ENCODE data around the gene MAMSTR.
"Not testable (repeated sequence)": the region's sequence is repeated elsewhere in the genome, so short reads cannot be mapped to it uniquely, and the experiment has no call there.

MAMSTR gene, protein sequence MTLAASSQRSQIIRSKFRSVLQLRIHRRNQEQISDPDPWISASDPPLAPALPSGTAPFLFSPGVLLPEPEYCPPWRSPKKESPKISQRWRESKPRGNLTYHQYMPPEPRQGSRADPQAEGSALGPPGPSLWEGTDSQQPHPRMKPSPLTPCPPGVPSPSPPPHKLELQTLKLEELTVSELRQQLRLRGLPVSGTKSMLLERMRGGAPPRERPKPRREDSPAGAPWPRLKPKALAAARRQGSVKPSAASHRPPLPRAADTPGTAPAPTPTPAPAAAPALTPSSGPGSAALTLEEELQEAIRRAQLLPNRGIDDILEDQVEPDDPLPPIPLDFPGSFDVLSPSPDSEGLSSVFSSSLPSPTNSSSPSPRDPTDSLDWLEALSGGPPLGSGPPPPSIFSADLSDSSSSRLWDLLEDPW
- 0.56 reads per million for total RNA-seq

DNA sequence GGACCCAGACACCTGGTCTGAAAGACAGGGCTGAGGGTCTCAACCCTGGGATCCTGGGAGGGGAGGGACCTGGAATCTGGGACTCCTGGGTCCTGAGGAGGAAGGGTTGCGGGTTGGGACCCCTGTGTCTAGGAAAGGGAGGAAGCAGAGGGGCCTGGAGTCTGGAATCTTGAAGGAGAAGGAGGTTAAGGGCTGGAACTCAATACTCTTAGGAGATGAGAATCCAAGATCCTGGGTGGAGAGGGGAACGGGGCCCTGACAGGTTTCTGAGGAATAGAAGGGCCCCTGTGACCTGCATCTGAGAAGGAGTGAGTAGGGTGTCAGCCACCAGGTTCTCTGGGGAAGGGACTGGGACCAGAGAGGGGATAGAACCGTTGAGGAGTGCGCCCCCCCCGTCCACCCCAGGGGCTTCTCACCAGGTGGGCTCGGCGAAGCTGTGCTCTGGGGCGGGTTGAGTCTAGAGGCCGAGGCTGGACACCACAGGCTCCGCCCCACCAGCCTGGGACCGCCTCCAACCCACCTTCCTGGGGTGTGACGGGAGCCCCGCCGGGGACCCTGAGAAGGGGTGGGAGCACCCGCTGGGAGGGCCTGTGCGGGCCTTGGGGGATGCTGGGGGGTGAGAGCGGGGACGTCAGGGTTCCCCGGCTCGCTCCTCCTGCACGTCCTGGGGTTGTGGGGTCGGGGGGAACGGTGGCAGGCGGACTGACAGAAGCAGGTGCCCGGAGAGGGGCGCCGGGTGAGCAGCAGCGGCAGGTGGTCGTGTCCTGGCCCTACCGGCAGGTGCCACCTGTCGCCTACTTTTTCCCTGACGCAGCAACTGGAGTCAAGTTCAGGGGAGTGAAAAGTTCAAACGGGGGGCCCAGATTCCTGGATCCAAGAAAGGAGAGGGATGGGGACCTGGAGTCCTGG, at the start of gene MAMSTR:
Gene MAMSTR (minus strand): TSS at position 463 of the 909 bp plus-strand sequence. CDS start 694 bp downstream, outside the sequence.
- no peak for DNase-seq

DNA sequence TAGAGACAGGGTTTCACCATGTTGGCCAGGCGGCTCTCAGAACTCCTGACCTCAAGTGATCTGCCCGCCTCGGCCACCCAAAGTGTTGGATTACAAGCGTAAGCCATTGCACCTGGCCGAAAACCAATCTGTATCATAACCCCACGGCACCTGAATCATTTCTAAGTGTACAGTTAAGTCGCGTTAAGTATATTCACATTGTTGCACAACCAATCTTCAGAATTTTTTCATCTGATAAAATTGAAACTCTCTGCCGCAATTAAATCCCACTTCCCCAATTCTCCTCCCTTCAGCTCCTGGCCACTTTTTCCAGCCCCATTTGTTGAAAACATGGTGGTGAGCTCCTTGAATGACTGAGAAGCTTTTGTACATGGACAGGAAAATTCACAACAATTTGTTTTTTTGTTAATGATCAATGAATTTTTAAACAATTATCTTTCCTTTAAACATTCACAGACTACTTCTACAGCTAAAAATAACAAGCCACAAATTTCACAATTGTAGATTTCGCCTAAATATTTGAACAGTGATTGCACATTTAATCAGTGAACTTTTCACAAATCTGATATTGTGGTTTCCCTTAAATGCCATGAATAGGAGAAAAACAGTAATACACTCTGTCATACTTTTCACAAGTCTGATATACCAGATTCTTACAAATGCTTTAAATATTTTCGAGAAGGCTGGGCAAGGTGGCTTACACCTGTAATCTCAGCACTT, 49.6 kb upstream of the MAMSTR start:
- DNase-seq: no peak

DNA sequence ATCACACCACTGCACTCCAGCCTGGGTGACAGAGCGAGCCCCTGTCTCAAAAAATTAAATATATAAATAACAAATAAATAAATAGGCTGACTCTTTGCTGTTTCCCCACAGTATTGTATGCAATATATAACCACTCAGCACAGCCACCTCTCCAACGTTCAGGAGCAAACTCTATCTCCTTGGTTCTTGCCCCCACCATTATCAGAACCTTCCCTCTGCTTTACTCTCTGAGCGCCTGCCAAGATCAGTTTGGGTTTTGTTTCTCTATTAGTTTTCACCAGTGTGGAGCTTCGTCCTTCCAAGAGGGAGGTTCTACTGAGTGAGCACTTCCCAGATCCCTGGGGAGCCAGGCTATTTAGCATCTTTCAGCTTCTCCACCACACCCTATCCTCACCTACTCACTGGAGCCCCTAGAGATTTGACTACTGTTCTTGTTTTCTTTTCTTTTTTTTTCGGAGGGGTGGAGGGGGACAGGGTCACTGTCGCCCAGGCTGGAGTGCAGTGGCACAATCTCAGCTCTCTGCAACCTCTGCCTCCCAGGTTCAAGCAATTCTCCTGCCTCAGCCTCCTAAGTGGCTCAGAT, 48.7 kb upstream of the MAMSTR start:
- not testable (repeated sequence) for DNase-seq

DNA sequence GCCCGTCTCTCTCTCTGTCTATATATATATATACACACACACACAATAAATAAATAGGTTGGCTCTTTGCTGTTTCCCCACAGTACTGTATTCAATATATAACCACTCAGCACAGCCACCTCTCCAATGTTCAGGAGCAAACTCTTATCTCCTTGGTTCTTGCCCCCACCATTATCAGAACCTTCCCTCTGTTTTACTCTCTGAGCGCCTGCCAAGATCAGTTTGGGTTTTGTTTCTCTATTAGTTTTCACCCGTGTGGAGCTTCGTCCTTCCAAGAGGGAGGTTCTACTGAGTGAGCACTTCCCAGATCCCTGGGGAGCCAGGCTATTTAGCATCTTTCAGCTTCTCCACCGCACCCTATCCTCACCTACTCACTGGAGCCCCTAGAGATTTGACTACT, 46.3 kb upstream of the MAMSTR start:
- not testable (repeated sequence) for DNase-seq

DNA sequence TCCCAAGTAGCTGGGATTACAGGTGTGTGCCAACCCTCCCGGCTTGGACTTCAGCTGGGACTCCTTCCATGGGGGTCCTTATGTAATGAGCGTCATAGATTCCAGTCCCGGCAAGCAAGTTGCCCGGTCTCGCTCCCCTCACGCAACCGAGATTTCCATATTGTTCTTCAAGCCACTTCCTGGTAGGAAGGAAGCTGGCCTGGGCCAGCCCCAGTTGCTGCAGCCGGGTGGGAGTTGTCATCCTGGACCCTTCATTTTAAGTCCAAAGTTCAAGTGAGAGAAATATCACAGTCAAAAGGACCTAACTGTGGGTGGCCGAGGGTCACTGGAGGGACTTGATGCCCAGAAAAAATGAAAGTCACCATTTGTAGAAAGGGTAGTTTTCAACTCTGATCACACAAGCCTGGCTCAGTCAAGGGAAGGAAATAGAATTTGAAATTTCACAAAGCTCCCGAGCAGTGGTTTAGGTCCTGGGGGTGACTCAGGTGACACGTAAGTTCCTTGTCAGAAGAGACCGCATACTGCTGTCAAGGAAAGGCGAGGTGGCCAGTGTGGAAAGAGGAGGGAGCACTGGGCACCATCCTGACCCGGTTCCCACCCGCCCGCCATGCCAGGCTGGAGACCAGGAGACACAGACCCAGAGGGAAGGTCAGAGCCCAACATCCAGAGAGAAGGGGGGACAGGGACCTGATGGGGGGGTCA, 41.1 kb upstream of the MAMSTR start:
- no peak for DNase-seq

DNA sequence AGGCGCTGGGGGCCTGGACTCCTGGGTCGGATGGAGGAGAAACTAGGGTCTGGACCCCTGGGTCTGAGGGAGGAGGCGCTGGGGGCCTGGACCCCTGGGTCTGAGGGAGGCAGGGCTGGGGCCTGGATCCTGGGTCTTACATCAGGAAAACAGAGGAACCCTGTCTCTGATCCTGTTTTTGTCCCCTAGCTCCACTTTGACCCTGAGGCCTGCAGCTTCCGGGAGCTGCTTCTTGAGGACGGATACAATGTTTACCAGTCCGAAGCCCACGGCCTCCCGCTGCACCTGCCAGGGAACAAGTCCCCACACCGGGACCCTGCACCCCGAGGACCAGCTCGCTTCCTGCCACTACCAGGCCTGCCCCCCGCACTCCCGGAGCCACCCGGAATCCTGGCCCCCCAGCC, 38.2 kb upstream of the MAMSTR start:
- no peak for DNase-seq

DNA sequence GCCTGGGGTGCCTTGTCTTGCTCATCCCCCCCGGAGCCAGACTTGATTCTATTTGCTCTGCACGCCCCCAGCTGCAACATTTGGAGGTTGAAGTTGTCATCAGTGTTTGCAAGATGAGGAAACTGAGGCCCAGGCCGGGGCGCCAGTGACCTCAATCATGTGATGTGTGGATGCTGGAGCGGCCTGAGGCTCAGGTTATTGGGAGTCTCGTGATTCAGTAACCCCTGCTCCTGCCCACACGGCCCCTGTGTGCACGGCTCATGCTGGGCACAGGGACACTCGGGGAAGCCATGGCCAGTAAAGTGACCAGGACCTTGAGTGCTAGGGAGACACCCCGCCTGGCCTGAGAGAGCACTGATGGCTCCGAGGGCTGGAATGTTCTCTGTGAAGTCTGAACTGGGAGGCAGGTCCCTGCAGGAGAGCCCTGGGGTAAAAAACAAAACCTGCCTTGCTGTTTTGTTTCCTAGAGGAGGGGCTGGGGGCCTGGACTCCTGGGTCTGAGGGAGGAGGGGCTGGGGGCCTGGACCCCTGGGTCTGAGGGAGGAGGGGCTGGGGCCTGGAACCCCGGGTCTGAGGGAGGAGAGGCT, 37.7 kb upstream of the MAMSTR start:
- DNase-seq: no peak

DNA sequence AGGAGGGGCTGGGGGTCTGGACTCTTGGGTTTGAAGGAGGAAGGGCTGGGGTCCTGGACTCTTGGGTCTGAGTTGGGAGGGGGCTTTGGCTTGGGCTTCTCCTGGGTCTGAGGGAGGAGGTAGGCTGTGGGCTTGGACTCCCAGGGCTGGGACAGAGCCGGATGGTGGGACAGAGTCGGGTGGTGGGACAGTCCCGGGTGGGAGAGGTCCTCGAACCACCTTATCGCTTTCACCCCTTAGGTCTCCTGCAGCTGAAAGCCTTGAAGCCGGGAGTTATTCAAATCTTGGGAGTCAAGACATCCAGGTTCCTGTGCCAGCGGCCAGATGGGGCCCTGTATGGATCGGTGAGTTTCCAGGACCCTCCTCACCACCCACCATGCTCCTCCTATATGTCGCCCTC, 37.2 kb upstream of the MAMSTR start:
- no peak for DNase-seq

DNA sequence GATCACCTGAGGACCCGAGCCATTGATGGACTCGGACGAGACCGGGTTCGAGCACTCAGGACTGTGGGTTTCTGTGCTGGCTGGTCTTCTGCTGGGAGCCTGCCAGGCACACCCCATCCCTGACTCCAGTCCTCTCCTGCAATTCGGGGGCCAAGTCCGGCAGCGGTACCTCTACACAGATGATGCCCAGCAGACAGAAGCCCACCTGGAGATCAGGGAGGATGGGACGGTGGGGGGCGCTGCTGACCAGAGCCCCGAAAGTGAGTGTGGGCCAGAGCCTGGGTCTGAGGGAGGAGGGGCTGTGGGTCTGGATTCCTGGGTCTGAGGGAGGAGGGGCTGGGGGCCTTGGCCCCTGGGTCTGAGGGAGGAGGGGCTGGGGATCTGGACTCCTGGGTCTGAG, 36.7 kb upstream of the MAMSTR start:
- DNase-seq: no peak

DNA sequence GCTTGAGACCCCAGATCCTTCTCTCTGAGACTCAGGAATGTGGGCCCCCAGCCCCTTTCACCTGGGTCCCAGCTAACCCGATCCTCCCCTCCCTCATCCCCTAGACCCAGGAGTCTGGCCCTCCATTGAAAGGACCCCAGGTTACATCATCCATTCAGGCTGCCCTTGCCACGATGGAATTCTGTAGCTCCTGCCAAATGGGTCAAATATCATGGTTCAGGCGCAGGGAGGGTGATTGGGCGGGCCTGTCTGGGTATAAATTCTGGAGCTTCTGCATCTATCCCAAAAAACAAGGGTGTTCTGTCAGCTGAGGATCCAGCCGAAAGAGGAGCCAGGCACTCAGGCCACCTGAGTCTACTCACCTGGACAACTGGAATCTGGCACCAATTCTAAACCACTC, 36.3 kb upstream of the MAMSTR start:
- DNase-seq: no peak

DNA sequence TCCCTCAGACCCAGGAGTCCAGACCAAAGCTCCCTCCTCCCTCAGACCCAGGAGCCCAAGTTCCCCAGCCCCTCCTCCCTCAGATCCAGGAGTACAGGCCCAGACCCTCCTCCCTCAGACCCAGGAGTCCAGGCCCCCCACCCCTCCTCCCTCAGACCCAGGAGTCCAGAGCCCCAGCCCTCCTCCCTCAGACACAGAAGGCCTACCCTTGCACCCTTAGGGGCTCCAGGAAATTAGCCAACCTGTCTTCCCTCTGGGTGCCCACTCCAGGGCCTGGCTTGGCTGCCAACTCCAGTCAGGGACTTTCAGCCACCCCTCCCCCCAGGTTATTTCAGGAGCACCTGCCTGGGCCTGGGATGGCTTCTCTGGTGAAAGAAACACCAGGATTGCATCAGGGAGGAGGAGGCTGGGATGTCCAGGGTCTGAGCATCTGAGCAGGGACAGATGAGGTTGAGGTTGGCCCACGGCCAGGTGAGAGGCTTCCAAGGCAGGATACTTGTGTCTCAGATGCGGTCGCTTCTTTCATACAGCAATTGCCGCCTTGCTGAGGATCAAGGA, 35.6 kb upstream of the MAMSTR start, which contains the start of gene FGF21:
Gene FGF21 (plus strand): TSS at position 441 of the 558 bp plus-strand sequence. CDS start 713 bp downstream, outside the sequence.
- DNase-seq: no peak

DNA sequence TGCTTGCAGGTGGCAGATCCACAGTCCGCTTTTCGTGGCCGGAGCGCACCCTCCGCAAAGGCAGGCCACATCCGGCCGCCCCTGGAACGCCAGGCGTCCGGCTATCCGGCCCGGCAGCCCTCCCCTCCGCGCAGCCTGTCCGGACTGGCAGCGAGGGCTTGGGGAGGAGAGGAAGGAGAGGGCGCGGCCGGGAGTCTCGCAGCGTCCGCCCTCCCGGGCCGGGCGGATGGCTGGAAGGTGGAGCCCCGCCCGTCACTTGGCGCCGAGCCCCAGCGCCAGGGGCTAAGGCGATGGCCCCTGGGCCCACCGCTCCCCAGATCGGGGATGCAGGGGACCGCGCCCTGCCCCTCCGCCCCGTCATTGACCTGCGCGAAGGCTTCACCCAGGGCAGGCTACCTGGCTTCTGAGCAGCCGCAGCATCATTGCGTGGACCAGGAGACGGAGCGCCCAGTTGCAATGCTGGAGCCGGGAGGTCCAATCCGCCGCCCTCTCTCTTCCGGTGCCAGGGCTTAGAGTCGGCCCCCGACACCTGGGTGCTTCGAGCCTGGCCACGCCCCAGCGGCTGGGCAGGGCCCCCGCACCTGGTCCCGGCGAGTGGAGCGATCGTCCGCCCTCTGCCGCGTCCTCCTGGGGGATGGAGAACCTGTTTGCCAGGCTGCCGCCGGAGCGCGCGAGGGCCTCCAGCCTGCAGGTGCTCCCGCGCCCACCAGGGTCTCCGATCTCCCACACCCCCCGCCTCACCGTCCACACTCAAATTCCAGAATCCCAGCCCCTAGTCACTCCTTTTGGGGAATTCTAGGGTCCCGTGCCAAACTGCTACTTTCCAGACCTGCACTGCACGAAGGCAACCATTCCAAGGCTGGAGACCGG, 33.2 kb upstream of the MAMSTR start, which contains the start of gene FUT1:
Gene FUT1 (minus strand): TSS at position 146 of the 870 bp plus-strand sequence. CDS start 1,360 bp downstream, outside the sequence.
- peak; percentile 21 for DNase-seq

DNA sequence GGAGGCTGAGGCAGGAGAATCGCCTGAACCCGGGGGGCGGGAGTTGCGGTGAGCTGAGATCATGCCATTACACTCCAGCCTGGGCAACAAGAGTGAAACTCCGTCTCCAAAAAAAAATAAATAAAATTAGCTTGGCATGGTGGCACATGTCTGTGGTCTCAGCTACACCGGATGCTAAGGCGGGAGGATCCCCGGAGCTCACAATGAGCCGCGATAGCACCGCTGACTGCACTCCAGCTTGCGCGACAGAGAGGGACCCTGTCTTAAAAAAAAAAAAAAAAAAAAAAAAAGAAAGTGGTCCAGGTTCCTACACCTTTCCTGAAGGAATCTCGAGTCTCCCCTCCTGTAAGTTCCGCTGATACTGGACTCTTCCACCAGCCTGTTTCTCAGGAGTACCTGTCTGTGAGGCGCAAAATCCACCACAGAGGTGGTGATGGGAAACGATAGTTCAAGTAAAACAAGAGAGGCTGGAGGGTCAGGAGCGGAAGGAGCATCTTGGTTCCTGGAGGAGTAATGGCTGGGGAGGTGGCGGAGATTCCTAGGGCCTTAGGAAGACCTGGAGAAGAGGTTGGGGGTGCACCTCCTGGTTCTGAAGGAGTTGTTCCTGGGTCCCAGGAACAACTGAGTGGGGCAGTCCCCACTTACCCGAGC, 32.4 kb upstream of the MAMSTR start:
- DNase-seq: no peak

DNA sequence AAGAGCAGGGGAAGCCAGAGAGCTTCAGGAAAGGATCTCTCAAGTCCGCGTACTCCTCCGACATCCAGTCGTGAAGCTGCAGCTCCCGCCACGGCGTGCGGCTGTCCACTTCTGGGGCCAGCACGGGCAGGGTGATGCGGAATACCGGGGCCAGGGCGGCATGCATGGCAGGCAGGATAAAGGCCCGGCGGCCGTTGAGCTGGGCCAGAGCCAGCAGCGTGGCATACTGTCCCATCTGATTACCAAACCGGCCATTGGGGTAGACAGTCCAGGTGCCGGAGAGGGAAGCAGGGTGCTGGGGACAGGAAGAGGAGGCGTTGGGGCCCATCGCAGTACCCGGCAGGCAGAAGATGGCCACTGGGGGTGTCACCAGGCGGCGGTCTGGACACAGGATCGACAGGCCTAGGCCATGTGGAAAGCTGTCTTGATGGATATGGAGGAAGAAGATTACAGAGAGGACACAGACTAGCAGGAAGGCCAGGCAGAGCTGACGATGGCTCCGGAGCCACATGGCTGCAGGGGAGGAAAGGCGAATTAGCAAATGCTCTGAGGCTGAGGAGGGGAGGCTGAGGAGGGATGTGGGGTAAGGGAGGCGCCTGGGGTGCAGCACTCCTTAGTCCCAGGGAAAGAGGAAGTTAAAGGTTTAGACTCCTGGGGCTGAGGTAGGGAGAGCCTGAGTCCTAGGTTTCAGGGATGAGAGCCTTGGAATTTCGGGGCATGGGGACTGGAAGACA, 31.4 kb upstream of the MAMSTR start:
- DNase-seq: no peak

DNA sequence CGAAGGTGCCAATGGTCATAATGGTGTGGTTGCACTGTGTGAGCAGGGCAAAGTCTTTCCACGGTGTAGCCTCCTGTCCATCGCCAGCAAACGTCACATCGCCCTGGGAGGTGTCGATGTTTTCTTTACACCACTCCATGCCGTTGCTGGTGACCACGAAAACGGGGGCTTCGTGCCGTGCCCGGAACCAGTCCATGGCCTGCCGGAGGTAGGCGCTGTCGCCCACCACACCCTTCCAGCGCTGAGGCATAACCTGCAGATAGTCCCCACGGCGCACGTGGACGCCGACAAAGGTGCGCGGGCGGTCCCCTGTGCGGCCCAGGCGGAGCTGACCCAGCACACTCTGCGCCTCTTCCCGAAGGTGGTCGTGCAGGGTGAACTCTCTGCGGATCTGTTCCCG, 30.8 kb upstream of the MAMSTR start:
- DNase-seq: no peak

DNA sequence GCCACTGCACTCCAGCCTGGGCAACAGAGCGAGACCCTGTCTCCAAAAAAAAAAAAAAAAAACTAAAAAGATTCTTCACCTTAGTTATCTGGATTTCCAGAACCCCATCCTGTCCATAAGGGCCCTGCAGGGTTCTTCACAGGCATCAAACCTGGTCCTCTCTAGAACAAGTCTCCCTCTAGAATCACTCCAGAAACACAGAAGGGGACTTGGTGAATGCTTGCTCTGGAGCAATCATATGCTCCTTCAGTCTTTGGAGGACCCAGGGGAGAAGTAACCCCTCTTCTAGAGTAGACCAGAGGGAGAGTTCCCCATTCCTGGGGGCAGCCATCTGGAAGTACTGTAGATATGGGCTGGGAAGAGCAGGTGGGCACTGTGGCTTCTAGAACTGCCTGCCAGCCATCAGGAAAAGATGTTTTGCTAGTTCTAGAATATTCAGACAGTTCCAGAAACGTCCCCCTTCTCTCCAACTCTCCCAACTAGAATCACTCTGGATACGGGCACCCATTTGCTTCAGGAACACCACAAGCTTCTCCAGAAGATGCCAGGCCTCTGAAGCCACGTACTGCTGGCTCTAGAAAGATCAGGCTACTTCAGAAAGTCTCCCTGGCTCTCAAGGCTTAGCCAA, 30.2 kb upstream of the MAMSTR start:
- no peak for DNase-seq

DNA sequence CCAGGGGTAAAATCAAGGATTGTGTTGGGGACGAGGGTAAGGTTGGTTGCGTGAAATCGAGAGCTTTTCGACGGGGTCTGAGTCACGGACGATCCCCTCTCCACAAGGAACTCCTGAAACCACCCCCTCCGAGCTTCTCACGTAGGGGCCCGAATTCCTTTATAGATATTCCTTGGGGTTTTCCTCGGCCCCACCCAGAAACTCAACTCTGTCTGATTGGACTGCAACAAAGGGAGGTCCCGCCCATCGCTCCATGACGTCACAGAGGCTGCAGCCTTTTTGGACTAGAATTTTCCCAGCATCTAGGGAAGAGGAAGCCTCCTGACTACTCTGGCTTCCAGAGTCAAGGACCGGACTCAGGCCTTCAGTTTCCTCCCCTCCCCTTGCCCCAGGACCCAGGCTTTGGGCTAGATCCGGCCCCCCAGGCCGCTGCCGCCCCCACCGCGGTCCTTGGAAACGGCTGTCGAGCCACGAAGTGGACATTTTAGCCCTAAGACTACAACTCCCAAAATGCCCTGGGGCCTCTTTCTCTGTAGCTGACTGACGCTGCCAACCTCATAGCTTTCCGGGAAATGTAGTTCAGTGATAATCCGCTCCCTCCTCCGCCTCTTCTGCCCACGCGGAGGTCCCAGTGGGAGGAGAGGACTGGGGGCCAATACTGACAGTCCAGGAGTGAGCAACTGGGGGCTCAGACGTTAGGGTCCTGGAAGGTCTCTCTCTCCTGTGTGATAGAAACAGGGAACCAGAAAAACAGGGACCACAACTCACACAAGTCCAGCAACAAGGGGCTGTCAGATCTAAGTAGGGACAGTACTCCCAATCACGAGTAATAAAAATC, 27.4 kb upstream of the MAMSTR start, which contains the start of gene IZUMO1:
Gene IZUMO1 (minus strand): TSS at position 172 of the 838 bp plus-strand sequence. CDS start 1,050 bp downstream, outside the sequence.
- peak; percentile 41 for DNase-seq
